ENCODE measurements around the gene DOCK2.

DNA sequence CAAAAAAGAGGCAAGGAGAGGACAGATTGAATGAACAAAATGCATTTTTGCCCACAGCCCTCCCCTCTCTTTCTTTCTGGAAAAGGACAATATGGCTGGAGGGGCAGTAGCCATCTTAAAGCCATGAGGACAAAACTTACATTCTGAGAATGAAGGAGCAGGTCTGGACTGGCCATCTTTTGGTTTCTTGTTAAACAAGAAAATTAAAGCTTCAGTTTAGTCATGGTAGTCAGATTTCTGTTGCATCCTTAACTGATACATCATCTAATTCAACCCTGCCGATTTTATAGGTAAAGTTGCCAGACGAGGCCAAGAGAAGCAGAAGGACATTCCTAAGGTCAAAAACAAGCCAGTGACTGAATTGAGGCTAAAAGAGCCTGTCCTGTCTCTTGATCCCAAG is 374.7 kb downstream of the DOCK2 start:
- TF ChIP-seq, protein P1, sequence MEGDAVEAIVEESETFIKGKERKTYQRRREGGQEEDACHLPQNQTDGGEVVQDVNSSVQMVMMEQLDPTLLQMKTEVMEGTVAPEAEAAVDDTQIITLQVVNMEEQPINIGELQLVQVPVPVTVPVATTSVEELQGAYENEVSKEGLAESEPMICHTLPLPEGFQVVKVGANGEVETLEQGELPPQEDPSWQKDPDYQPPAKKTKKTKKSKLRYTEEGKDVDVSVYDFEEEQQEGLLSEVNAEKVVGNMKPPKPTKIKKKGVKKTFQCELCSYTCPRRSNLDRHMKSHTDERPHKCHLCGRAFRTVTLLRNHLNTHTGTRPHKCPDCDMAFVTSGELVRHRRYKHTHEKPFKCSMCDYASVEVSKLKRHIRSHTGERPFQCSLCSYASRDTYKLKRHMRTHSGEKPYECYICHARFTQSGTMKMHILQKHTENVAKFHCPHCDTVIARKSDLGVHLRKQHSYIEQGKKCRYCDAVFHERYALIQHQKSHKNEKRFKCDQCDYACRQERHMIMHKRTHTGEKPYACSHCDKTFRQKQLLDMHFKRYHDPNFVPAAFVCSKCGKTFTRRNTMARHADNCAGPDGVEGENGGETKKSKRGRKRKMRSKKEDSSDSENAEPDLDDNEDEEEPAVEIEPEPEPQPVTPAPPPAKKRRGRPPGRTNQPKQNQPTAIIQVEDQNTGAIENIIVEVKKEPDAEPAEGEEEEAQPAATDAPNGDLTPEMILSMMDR (IDR thresholded peaks at IDR 0.05): no peak
- no peak for TF ChIP-seq EZH2 (IDR thresholded peaks at IDR 0.05; ENCODE audit: borderline replicate concordance, insufficient read depth, low read depth, low read length, poor library complexity, severe bottlenecking)
